IMR-90 (cell line): ENCODE results near the gene POLR3E.

Experiments used
- BHLHE40 ChIP-seq: fragments of 150-350 bp; IDR thresholded peaks from 2 replicates; pipeline ENCODE4 v1.6.1; 2016; ENCODE audit warnings: mild to moderate bottlenecking, low read depth, low read length
- CEBPB ChIP-seq: IDR thresholded peaks from 2 replicates; pipeline ENCODE4 v1.6.1; 2012; ENCODE audit warnings: low read depth, low read length, improper control_type of control experiment
- CTCF ChIP-seq: conservative IDR thresholded peaks from 2 replicates; pipeline ENCODE4 v1.5.1; 2012; ENCODE audit warnings: mild to moderate bottlenecking, low read depth, low read length, improper control_type of control experiment
- NFE2L2 ChIP-seq: fragments of 150-350 bp; IDR thresholded peaks from 2 replicates; pipeline ENCODE4 v1.6.1; 2016; ENCODE audit warnings: low read depth, mild to moderate bottlenecking, low read length
- POLR2A ChIP-seq: IDR thresholded peaks from 2 replicates; pipeline ENCODE4 v1.6.1; 2012; ENCODE audit warnings: mild to moderate bottlenecking, low read depth, low read length
- RCOR1 ChIP-seq: IDR thresholded peaks from 2 replicates; pipeline ENCODE4 v1.6.1; 2012; ENCODE audit warnings: mild to moderate bottlenecking, low read length, improper control_type of control experiment; ENCODE audit not compliant: insufficient replicate concordance

DNA sequence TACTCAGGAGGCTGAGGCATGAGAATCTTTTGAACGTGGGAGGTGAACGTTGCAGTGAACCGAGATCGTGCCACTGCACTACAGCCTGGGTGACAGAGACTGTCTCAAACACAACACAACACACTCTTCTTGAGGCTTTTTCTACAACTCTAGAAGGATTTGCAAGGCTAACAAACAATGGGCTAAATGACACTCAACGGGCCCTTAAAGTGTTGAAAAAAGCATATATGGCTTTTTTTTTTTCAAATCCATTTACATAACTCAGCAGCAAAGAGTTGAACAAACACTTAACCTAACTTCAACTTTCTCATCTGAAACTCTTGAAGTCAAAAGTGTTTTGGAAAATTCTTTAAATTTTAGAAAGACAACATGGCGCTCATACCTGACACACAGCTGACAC is 54.9 kb downstream of the POLR3E start:
- no peak for TF ChIP-seq CTCF
- TF ChIP-seq BHLHE40, result no peak
- TF ChIP-seq NFE2L2, result no peak
- TF ChIP-seq POLR2A, result no peak
- no peak for TF ChIP-seq CEBPB
- TF ChIP-seq RCOR1, result no peak
